OCI-LY3 (cell line): ENCODE measurements around the gene IFITM1.
A peak's percentile ranks its signal among the peaks of the same experiment; 100 is the strongest.
"Not testable (repeated sequence)": the region's sequence is repeated elsewhere in the genome, so short reads cannot be mapped to it uniquely, and the experiment has no call there.

ENCODE experiments used
- H2AFZ ChIP-seq: fragments of 200-600, 300-600 bp; shearing (Covaris generic); 2 replicates; pipeline ENCODE4 v1.6.0; 2014; ENCODE audit warnings: antibody characterized with exemption, low read depth, low read length
- H3K27ac ChIP-seq: fragments of 200-600, 300-600 bp; sonication (generic); 2 replicates; pipeline ENCODE4 v1.5.1; 2014; ENCODE audit warnings: mild to moderate bottlenecking, low read length, moderate library complexity, mixed read lengths
- H3K27me3 ChIP-seq: fragments of 200-600, 300-600 bp; sonication (generic); 2 replicates; pipeline ENCODE4 v1.6.1; 2014; ENCODE audit warnings: low read depth, low read length, mixed read lengths
- H3K36me3 ChIP-seq: fragments of 200-600, 300-600 bp; sonication (generic); replicated peaks from 2 replicates; pipeline ENCODE3; 2014; ENCODE audit warnings: low read depth, low read length, mixed read lengths
- H3K4me1 ChIP-seq: fragments of 300-600, 200-600 bp; sonication (generic); 2 replicates; pipeline ENCODE4 v1.6.1; 2014; ENCODE audit warnings: low read length, mixed read lengths
- H3K4me2 ChIP-seq: fragments of 200-600, 300-600 bp; sonication (generic); 2 replicates; pipeline ENCODE4 v1.6.1; 2014; ENCODE audit warnings: low read length, mixed read lengths
- H3K4me3 ChIP-seq: fragments of 300-600, 200-600 bp; sonication (generic); 2 replicates; pipeline ENCODE4 v1.5.1; 2014; ENCODE audit warnings: antibody characterized with exemption, mild to moderate bottlenecking, low read length, moderate library complexity
- H3K79me2 ChIP-seq: fragments of 300-600, 200-600 bp; shearing (Covaris generic); 2 replicates; pipeline ENCODE4 v1.6.1; 2014; ENCODE audit warnings: mild to moderate bottlenecking, low read length, mixed read lengths
- H3K9ac ChIP-seq: fragments of 300-600, 200-600 bp; shearing (Covaris generic); 2 replicates; pipeline ENCODE4 v1.6.0; 2014; ENCODE audit warnings: mild to moderate bottlenecking, low read length, moderate library complexity
- H3K9me3 ChIP-seq: fragments of 200-600, 300-600 bp; shearing (Covaris generic); 2 replicates; pipeline ENCODE4 v1.6.1; 2014; ENCODE audit warnings: low read length, mixed read lengths; ENCODE audit not compliant: insufficient read depth
- H4K20me1 ChIP-seq: fragments of 200-600, 300-600 bp; sonication (generic); 2 replicates; pipeline ENCODE4 v1.6.1; 2016; ENCODE audit warnings: low read length, mixed read lengths; ENCODE audit not compliant: insufficient read depth
- EZH2phosphoT487 ChIP-seq: fragments of 200-600 bp; shearing (Covaris generic); IDR thresholded peaks from 2 replicates; pipeline ENCODE4 v1.6.1; 2018; ENCODE audit warnings: antibody characterized with exemption, mixed run types, low read depth
- TF ChIP-seq, protein P1 (sequence below): fragments of 200-600, 300-600 bp; sonication (generic); IDR thresholded peaks from 2 replicates; pipeline ENCODE4 v1.5.1; 2014; ENCODE audit warnings: antibody characterized with exemption, low read length, low read depth

IFITM1 gene

DNA sequence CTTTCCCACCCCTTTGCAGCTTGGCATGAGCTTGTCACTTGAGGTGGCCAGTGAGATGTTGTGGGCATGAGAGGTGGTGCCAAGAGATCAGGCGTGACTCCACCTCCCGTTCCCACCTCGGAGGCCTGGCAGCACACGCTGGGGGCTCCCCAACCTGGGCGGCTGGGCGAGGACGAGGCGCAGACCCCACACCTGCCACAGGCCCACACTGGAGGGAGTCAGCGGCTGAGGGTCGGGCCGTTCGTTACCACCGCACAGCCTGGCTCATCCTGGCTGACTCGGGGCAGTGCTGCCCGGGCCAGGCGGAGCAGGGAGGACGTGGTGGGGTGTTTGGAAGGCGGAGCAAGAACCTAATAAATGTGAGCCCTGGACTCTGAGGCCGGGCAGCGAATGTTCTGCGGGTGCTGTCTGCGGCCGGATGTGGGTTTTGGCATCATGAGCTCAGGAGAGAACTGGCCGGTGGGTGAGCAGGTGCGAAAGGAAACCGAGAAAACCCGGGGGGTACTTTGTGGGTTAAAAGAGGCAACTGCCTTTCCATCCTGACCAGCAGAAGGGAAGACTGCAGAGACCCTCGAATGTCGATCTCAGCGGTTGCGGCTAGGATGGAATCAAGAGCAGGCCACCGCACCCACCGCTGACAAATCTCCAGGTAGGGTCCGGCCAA lies 17.0 kb downstream of the IFITM1 start:
- H4K20me1 ChIP-seq, result no peaks in the 10 kb centered on the region
- H3K79me2 ChIP-seq, result no peaks in the 10 kb centered on the region
- no peaks in the 10 kb centered on the region; the same call in 1 of the 2 replicates for H3K9me3 ChIP-seq
- TF ChIP-seq EZH2phosphoT487, result no peak
- TF ChIP-seq, protein P1, sequence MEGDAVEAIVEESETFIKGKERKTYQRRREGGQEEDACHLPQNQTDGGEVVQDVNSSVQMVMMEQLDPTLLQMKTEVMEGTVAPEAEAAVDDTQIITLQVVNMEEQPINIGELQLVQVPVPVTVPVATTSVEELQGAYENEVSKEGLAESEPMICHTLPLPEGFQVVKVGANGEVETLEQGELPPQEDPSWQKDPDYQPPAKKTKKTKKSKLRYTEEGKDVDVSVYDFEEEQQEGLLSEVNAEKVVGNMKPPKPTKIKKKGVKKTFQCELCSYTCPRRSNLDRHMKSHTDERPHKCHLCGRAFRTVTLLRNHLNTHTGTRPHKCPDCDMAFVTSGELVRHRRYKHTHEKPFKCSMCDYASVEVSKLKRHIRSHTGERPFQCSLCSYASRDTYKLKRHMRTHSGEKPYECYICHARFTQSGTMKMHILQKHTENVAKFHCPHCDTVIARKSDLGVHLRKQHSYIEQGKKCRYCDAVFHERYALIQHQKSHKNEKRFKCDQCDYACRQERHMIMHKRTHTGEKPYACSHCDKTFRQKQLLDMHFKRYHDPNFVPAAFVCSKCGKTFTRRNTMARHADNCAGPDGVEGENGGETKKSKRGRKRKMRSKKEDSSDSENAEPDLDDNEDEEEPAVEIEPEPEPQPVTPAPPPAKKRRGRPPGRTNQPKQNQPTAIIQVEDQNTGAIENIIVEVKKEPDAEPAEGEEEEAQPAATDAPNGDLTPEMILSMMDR, result no peak
- H3K9ac ChIP-seq, result peak overlapping the region; percentile 12; the same call in 1 of the 2 replicates
- peaks cover 52% of the 10 kb centered on the region for H3K4me1 ChIP-seq
- H2AFZ ChIP-seq, result no peak overlapping the region
- no peaks in the 10 kb centered on the region for H3K27me3 ChIP-seq
- peak overlapping the region; percentile 57 for H3K4me3 ChIP-seq
- peak overlapping the region; percentile 54 for H3K4me2 ChIP-seq
- H3K36me3 ChIP-seq, result no peaks in the 10 kb centered on the region
- H3K27ac ChIP-seq, result 0 out of 2 replicates have a peak overlapping the region, but pooled peaks have one; percentile 19

DNA sequence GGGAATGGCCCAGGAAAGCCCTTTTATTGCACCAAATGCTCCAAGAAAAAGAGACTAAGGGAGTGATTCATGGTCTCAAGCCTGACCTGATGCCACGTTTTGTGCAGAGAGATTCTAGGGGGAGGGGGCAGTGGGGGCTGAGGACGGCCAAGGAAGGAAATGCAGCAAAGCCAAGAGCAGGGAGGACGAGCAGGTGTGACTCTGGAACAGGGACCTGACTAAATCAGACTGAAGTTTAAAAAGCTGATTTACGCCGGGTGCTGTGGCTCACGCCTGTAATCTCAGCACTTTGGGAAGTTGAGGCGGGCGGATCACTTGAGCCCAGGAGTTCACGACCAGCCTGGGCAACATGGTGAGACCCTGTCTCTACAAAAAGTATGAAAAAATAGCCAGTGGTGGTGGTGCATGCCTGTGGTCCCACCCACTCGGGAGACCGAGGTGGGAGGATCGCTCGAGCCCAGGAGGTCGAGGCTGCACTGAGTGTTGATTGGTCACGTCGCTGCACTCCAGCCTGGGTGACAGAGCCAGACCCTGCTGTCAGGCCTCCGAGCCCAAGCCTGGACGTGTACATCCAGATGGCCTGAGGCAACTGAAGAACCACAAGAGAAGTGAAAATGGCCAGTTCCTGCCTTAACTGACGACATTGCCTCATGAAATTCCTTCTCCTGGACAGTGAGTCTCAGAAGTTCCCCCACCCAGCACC lies 17.7 kb downstream of the IFITM1 start:
- TF ChIP-seq, protein P1, result no peak
- no peak for TF ChIP-seq EZH2phosphoT487
- Histone ChIP-seq H2AFZ (no peak overlapping the region), H3K4me3 (peak overlapping the region; percentile 57), H4K20me1 (no peaks in the 10 kb centered on the region), H3K4me2 (peak overlapping the region; percentile 54), H3K27me3 (no peaks in the 10 kb centered on the region), H3K36me3 (no peaks in the 10 kb centered on the region), H3K9me3 (no peaks in the 10 kb centered on the region; the same call in 1 of the 2 replicates), H3K4me1 (peaks cover 46% of the 10 kb centered on the region), H3K79me2 (no peaks in the 10 kb centered on the region), H3K9ac (no peak overlapping the region), H3K27ac (no peak overlapping the region)

DNA sequence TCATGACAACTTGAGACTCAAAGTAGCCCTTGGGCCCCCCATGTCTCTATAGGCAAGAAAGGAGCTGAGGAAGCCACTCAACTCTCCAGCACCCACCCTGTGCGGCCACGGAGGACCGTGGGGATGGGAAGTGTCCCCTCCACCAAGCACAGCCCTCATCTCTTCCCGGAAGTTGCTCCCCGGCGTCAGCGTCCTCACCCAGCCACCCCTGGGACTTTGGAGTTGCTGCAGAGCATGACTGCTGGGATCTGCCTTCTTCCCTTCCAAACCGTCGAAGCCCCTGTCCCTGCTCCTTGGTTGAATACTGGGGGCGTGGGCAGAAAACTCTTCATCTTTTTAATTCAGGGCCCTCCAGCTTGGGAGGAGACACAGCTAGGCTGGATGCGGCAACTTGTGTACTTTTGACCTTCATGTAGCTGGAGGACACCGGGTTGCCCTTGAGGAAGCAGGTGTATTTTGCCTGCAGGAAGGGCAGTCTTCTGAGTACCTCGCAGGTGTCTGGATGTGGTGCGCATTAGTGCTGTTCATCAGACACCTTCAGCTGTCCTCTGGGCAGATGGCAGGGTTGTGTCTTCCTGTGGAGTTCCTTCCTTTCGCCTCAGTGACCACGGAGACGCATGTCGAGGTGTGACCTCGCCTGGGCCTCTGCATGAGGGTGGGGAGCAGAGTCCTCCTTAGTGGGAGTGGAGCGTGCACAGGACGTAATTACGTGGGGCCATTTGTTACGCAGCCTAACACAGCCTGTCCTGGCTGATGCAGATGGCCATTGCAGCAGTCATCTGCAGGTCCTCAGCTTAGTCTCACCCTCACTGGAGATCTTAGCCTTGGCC lies 19.0 kb downstream of the IFITM1 start:
- no peaks in the 10 kb centered on the region for H3K36me3 ChIP-seq
- H3K27ac ChIP-seq, result no peak overlapping the region
- TF ChIP-seq EZH2phosphoT487, result no peak
- TF ChIP-seq, protein P1, result no peak
- H3K4me3 ChIP-seq, result no peak overlapping the region
- H3K4me1 ChIP-seq, result peaks cover 34% of the 10 kb centered on the region
- no peak overlapping the region for H3K9ac ChIP-seq
- no peak overlapping the region for H2AFZ ChIP-seq
- H3K4me2 ChIP-seq, result no peak overlapping the region
- no peaks in the 10 kb centered on the region for H3K79me2 ChIP-seq
- H3K9me3 ChIP-seq, result no peaks in the 10 kb centered on the region; the same call in 1 of the 2 replicates
- no peaks in the 10 kb centered on the region for H3K27me3 ChIP-seq
- no peaks in the 10 kb centered on the region for H4K20me1 ChIP-seq

DNA sequence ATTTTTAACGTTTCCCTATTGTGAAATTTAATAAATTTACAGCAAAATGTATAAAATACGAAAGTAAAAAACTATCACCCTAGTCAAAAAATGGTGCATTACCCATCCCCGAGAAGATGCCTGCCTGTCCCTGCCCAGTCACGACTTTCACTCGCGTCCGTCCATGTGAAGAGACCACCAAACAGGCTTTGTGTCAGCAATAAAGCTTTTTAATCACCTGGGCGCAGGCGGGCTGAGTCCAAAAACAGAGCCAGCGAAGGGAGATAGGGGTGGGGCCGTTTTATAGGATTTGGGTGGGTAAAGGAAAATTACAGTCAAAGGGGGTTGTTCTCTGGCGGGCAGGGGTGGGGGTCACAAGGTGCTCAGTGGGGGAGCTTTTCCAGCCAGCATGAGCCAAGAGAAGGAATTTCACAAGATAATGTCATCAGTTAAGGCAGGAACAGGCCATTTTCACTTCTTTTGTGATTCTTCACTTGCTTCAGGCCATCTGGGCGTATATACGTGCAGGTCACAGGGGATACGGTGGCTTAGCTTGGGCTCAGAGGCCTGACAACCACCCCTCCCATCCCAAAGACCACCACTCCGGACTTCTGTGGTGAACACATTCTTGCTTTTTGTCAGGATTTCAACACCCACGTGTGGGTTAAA lies 19.9 kb downstream of the IFITM1 start:
- not testable (repeated sequence) for H3K9ac ChIP-seq, H3K27me3 ChIP-seq

More for the DNA sequence above, 19.9 kb downstream of the IFITM1 start:
- H3K4me3 ChIP-seq, H3K36me3 ChIP-seq, H4K20me1 ChIP-seq, H3K4me2 ChIP-seq, H2AFZ ChIP-seq, H3K27ac ChIP-seq, H3K9me3 ChIP-seq, H3K79me2 ChIP-seq: not testable (repeated sequence)
- H3K4me1 ChIP-seq, result peaks cover 30% of the 10 kb centered on the region
